ENCODE measurements around the gene KCNJ2. TPM values are rescaled to one million over a fixed set of nuclear protein-coding genes. Genes with fewer than 3 reads are reported as not detected.

Gene KCNJ2
- total RNA-seq, 4 donors from 2014 or later, result 0.93 to 4.3 (median 1.7) TPM

DNA sequence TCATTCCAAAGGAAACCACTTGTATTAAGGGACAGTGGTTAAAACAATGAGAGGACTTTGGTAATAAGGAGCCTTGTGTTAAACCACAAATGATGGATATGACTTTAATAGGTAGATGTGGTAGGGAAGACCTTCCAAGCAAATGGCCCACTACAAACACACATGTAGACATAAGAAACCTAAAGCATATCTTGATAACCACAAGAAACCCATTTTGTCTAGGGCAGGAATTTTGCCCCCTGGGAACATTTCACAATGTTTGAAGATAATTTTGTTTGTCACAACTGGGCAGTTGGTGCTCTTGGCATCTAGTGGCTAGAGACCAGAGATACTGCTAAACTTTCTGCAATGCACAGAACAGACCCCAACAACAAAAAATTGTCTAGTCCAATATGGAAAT, 25.8 kb downstream of the KCNJ2 start:
- Histone ChIP-seq H3K4me1 (no peaks in the 10 kb centered on the region), H3K36me3 (no peaks in the 10 kb centered on the region), H3K27me3 (no peaks in the 10 kb centered on the region), H3K9me3 (no peaks in the 10 kb centered on the region), H3K27ac (no peak overlapping the region), H3K4me3 (replicated peaks in 1 of 3) (no peak overlapping the region)
- TF ChIP-seq POLR2A (IDR thresholded peaks at IDR 0.05), result no peak
- TF ChIP-seq, protein P1, sequence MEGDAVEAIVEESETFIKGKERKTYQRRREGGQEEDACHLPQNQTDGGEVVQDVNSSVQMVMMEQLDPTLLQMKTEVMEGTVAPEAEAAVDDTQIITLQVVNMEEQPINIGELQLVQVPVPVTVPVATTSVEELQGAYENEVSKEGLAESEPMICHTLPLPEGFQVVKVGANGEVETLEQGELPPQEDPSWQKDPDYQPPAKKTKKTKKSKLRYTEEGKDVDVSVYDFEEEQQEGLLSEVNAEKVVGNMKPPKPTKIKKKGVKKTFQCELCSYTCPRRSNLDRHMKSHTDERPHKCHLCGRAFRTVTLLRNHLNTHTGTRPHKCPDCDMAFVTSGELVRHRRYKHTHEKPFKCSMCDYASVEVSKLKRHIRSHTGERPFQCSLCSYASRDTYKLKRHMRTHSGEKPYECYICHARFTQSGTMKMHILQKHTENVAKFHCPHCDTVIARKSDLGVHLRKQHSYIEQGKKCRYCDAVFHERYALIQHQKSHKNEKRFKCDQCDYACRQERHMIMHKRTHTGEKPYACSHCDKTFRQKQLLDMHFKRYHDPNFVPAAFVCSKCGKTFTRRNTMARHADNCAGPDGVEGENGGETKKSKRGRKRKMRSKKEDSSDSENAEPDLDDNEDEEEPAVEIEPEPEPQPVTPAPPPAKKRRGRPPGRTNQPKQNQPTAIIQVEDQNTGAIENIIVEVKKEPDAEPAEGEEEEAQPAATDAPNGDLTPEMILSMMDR (IDR thresholded peaks at IDR 0.05), result no peak
- intact Hi-C loops (cut with DNase I), result no loop called here
- DNase-seq, result no peak

DNA sequence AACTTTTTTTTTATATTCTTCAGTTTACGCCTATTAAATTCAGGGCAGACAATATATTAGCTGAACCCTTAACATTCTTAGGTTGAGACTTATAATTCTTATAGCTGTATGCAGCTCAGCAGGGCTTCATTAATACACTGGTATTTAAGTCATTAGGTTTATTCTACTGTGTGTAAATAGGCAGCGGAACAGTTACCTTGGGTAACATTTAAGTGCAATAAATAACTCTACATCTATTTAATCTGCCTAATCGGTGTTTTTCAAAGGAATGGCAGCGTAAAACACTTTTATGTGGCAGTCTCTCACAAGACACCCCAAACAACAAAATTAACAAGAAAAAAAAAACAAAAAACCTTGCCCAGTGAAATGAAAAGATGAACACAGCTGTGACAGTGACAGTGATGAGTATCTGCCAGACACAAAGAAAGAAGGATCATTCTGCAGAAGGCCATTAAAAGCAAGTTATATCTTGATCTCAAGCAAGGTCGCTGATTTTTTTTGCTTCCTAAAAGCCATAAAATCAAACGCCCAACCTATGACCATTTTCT, 32.6 kb downstream of the KCNJ2 start:
- no peaks in the 10 kb centered on the region for H3K9me3 ChIP-seq
- no peak overlapping the region for H3K4me3 ChIP-seq (replicated peaks in 1 of 3)
- WGBS, 2 donors, result 91 to 94% methylated on average over 6 of the region's 6 CpGs

DNA sequence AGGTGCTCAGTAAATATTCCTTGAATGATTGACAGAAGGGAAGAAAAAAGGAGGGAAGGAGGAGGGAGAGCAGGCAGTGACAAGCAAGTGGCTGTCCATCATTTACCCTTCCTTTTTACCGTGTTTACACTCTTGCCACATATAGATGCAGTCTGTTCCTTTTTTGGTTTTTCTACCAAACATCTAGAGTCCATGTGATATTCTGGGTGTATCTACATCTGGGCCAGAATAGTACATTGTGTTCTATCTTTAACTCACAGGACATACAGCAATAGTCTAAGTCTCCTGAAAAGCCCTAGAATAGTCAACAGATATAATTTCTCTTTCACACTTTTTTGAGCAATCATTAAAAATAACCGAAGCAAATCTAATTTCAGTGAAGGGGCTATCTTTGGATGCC, 33.5 kb downstream of the KCNJ2 start:
- no peak for DNase-seq
- Histone ChIP-seq H3K4me1 (no peaks in the 10 kb centered on the region), H3K27ac (no peak overlapping the region), H3K4me3 (replicated peaks in 1 of 3) (no peak overlapping the region), H3K36me3 (no peaks in the 10 kb centered on the region), H3K9me3 (no peaks in the 10 kb centered on the region), H3K27me3 (no peaks in the 10 kb centered on the region)
- WGBS, 2 donors, result 77 to 81% methylated on average over 2 of the region's 2 CpGs
- TF ChIP-seq POLR2A (IDR thresholded peaks at IDR 0.05), result no peak
- TF ChIP-seq, protein P1 (IDR thresholded peaks at IDR 0.05), result no peak
- intact Hi-C loops (cut with DNase I), result no loop called here

More for the DNA sequence above, 32.6 kb downstream of the KCNJ2 start:
- Histone ChIP-seq H3K27ac (no peak overlapping the region), H3K36me3 (no peaks in the 10 kb centered on the region), H3K4me1 (no peaks in the 10 kb centered on the region), H3K27me3 (no peaks in the 10 kb centered on the region)
- TF ChIP-seq POLR2A (IDR thresholded peaks at IDR 0.05), result no peak
- TF ChIP-seq, protein P1 (IDR thresholded peaks at IDR 0.05), result no peak
- intact Hi-C loops (cut with DNase I), result no loop called here
- no peak for DNase-seq

DNA sequence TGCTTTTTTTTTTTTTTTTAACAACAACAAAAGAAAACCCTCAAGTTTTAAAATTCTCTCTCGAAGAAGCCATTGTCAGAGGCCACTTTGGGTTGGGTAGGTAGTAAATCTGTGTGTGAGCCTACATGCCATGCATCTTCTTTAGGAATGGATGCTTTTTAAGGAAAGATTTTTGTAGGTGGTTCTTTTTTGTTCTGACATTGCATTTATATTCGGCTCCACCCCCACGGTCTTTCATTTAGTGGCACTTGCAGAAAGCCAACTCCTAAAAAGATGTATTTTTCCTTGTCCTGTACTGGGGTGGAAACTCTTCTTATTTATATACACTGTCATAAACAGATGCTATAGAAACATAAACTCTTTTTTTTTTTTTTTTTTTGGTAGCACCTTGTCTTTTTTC, 35.1 kb downstream of the KCNJ2 start:
- DNase-seq, result no peak
- Histone ChIP-seq H3K36me3 (no peaks in the 10 kb centered on the region), H3K9me3 (no peaks in the 10 kb centered on the region), H3K4me1 (no peaks in the 10 kb centered on the region), H3K27me3 (no peaks in the 10 kb centered on the region), H3K27ac (no peak overlapping the region), H3K4me3 (replicated peaks in 1 of 3) (no peak overlapping the region)
- WGBS, 2 donors, result 91 to 95% methylated on average over 3 of the region's 3 CpGs
- intact Hi-C loops (cut with DNase I), result no loop called here
- TF ChIP-seq POLR2A (IDR thresholded peaks at IDR 0.05), result no peak
- TF ChIP-seq, protein P1 (IDR thresholded peaks at IDR 0.05), result no peak

DNA sequence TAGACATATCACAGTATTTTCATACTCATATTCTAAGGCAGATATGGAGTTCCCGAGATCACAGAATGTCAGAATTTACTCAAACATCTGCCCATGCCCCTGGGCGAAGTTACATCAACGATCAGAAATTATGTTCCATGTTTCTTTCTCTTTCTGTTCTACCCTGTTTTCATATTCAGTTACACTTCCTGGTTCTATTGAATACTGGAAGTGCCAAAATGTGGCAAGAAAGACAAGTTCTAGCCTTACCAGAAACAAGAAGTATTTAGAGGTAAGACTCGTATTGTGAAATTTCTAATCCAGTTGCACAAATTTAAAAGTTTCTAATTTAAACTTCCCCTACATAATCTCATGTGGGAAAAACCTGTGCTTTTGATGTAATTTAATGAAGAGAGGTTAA, 36.1 kb downstream of the KCNJ2 start:
- Histone ChIP-seq H3K4me1 (no peaks in the 10 kb centered on the region), H3K27me3 (no peaks in the 10 kb centered on the region), H3K36me3 (no peaks in the 10 kb centered on the region), H3K9me3 (no peaks in the 10 kb centered on the region), H3K27ac (no peak overlapping the region), H3K4me3 (replicated peaks in 1 of 3) (no peak overlapping the region)
- intact Hi-C loops (cut with DNase I), result no loop called here
- WGBS, 2 donors, result 89 to 90% methylated on average over 4 of the region's 4 CpGs
- no peak for DNase-seq
- TF ChIP-seq POLR2A (IDR thresholded peaks at IDR 0.05), result no peak

Data from thyroid gland (tissue), 4 donors.